Hematopoietic multipotent progenitor cell treated with erythropoietin and hydrocortisone succinate and interleukin-3 and kit ligand, for 17 days (in vitro differentiated cells): ENCODE results near the gene ZBED5.
A peak's percentile ranks its signal among the peaks of the same experiment; 100 is the strongest.
"Not testable (repeated sequence)": the region's sequence is repeated elsewhere in the genome, so short reads cannot be mapped to it uniquely, and the experiment has no call there.

ENCODE experiments used
- DNase-seq: peaks from one replicate; pipeline ENCODE4 v3.0.0-alpha.2; 2015; ENCODE audit warnings: low spot score

ZBED5 gene

DNA sequence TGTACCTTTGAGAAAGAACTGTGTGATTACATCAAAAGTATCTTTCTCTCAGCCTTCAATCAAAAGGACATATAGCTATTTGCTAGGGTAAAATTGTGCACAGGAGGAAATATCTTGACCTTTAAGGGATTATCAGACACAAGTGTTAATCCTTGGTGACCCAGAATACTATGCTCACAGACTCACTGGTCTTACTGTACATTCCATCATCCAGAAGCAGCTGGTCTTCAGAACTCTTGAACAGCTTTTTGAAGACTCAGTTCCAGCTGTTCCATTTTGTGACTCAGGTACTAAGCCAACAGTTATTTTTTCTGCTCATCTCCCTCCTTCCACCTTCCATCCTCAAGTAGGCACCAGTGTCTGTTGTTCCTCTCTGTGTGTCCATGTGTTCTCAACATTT lies 19.8 kb downstream of the ZBED5 start:
- DNase-seq, result no peak

DNA sequence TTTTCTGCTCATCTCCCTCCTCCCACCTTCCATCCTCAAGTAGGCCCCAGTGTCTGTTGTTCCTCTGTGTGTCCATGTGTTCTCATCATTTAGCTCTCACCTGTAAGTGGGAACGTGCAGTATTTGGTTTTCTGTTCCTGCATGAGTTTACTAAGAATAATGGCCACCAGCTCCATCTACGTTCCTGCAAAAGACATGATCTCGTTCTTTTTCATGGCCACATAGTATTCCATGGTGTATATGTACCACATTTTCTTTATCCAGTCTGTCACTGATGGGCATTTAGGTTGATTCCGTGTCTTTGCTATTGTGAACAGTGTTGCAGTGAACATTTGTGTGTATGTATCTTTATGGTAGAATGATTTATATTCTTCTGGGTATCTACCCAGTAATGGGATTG lies 21.0 kb downstream of the ZBED5 start:
- DNase-seq, result not testable (repeated sequence)

DNA sequence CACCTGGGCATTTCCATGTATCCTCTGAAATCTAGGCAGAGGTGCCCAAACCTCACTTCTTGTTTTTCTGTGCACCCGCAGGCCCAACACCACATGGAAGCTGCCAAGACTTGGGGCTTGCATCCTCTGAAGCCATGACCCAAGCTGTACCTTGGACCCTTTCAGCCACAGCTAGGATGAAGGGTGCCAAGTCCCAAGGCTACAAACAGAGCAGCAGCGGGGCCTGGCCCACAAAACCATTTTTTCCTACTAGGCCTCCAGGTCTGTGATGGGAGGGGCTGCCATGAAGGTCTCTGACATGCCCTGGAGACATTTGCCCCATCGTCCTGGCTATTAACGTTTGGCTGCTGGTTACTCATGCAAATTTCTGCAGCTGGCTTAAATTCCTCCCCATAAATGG lies 28.7 kb downstream of the ZBED5 start:
- no peak for DNase-seq

DNA sequence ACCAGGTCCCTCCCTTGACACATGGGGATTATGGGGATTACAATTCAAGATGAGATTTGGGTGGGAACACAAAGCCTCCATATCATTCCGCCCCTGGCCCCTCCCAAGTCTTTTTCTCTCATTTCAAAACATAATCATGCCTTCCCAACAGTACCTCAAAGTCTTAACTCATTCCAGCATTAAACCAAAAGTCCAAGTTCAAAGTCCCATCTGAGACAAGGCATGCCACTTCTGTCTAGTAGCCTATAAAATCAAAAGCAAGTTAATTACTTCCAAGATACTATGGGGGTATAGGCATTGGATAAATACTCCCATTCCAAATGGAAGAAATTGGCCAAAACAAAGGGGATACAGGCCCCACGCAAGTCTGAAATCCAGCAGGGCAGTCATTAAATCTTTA lies 29.5 kb downstream of the ZBED5 start:
- no peak for DNase-seq

DNA sequence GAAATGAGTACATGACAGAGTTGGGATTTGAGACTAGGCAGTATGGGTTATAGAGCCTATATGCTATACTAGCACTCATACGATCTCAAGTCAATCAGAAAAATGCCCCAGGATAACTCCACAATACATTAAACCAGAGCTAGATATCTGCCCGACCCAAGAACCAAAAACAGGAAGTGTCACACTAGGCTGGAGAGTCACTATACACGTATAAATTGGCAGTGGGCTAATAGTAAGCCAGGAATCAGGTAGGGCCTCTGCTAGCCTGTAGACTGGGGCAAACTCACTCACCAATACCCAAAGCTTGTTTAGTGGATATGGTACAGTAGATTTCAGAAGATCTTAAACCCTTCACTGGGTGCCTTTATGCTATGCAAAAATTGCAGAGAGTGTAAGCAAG lies 33.0 kb downstream of the ZBED5 start:
- DNase-seq, result no peak

DNA sequence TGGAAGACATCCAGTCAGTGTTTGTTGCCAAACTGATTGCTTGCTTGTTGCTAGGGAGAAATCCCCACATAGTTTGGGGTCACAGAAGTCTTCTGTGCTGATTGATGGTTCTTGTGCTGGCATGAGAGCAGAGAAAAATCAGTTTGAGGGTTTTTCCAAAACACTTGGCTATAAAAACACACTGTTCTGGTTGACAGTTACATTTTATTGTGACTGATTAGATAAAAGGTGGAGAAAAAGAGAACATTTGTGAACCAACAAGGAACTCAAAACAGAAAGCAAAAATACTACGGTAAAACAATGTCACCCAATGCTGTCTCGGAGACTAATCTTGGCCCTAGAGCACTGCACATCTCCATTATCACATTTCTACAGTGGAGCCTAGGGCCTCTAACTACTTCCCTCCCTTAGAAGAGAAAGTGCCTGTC lies 34.7 kb downstream of the ZBED5 start:
- no peak for DNase-seq

DNA sequence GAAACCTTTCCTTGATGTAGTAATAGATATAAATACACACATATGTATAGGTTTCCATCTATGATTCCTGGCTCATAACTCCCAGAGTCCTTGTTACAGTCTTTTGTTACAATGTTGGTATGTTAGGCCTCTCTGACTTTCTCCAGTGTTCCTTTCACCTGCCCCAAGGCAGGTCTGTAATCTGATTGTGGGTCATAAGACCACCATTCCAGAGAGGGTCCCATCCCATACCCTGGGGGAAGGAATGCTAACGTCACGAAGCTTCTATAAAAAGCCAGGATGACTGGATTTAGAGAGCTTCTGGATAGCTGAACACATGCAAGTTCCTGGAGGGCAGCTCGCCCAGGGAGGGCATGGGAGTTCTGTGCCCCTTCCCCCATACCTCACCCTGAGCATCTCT lies 35.4 kb downstream of the ZBED5 start:
- not testable (repeated sequence) for DNase-seq

DNA sequence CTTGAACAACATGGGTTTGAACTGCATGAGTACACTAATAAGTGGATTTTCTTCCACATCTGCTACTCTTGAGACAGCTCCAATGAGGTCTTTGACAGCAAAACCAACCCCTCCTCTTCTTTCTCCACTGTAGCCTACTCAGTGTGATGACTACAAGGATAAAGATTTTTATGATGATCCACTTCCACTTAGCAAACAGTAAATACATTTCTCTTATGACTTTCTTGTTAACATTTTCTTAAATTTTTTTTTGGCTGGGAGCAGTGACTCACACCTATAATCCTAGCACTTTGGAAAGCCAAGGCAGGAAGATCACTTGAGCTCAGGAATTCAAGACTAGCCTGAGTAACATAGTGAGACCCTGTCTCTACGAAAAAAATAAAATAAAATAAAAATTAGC lies 39.3 kb downstream of the ZBED5 start:
- DNase-seq, result no peak

DNA sequence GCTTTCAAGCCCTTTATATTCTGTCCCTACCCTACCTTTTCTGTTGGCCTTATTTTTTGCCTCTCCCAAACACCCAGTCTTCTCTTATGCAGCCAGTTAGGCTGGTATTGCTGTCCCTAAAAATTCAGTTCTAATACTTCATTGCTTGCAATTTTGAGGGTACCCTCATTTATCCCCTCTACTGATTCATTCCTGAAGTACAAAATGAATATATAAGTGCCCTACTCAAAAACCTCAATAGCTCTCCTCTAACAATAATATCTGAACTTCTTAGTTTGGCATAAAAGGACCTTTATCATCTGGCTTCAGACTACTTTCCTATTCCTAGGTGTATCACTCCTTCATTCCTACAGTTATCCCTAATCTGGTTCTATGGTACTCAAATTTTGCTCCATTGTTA lies 43.9 kb downstream of the ZBED5 start:
- no peak for DNase-seq

DNA sequence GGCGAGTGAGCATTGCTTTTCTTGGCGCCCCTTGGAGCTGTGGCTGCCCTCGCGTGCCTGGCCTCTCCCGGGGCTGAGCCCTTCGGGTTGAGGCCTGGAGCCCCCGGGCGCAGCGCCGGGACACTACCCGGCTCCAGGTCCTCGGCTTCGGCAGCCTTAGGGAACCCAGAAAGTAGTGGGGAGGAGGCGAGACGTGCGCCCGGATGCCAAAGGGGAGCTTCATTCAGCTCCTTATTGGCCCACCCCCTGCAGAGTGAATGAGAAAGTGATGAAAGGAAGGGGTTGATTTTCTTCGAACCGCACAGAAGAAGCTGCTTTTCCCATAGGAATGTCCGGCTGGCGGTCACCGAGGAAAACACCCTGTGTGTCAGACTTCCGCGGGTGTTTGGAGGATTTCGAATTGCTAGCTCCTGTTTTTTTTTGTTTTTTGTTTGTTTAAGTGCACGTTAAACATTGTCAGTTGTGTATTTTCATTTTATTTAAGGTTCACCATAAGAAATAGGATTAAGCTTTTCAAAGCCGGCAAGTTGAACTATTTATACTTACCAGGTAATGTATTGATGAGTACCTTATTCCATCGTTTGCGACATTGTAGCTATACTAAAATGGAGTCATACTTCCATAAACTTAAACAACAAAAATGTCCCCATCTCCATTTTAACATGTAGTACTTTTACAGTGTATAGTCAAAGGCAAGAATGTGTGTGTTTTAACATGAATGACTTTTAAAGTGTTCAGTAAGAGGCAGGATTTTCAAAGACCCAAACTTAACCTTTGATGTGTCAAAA lies 48.3 kb downstream of the ZBED5 start:
- DNase-seq, result peak; percentile 23

DNA sequence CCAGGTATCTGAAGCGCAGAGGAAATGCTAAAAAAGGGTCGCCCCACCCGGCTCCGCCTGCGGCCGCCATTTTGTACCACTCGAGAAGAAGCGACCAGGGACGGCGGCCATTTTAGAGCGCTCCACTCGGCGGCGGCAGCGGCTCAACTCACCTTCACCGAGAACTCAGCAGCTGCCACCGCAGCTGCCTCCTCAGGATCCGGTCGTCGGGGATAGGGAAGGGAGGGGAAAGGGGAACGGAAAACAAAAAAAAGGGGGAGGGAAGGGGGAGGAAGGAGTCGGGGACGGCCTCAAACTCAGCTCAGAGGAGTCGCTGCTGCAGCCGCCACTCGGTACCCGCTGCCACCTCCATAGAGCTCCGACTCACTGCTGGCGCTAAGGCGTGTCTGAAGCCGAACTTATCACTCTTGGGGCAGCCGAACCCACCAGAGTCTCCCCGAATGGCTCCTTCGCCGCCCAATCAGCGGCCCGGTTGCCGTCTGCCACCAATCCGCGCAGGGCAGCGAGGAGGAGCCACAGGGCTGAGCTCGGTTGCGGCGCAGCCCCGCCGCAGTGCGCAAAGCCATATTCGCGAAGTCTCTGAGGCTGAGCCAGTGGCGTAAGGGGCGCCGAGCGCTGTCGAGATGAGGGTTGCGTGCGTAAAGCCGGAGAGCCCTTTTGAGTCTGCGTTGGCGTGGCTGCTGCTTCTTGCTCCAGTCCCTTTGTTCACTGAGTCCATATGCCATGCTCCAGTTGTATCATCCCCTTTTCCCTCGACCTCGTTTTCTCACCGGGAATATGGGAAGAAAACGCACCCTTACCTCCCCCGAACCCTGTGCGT lies 49.1 kb downstream of the ZBED5 start, which contains the start of gene EIF4G2:
Gene EIF4G2 (minus strand): TSS at position 374 of the 820 bp plus-strand sequence.
- DNase-seq, result peak; percentile 98

DNA sequence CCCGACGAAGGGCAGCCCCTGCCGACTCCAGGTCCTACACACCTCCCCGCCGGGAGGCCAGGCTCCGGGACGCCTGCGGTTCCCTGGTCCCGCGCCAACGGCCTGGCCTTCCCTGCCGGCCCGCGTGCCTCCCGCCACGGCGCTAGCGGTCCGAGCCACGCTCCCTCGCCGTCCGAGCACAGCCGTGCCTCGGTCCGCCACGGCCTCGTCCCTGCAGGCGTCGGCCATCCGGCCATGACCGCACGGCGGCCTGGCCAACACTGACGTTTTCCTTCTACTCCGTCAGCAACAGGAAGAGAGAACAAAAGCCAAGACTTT lies 49.7 kb downstream of the ZBED5 start:
- DNase-seq, result no peak

DNA sequence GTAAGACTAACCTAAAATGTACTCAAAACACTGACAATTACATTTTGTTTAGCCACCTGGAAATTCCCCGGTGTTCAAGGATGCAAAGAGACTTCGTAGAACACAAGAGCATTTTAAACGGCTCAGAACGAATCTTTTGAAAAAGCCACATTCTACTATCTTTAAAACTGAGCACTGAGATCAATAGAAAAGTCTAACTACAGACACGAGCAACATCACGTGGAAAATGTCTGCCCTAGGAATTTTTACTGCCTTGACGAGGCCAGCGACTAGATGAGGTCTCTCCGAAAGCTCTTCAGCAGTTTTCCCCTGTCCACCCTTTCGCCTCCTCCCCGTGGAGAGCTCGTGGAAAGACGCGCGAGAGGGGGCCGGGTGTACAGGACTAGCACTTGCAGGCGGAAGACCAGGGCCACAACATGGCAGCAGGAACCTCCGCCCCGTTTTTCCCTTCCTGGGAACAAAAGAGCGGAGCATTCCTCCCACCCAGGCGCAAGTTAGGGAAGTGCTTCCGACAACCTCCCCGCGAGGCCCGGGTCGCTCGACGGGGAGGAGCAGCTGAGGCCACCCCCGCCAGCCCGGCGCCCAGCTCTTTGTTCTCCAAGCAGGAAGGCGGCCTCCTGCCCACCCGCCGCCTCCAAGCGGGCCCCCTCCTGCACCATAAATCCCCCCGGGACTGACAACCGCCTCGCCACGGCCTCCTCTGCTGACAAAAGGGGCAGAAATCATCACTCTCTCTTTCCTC lies 50.2 kb downstream of the ZBED5 start:
- peak; percentile 68 for DNase-seq

DNA sequence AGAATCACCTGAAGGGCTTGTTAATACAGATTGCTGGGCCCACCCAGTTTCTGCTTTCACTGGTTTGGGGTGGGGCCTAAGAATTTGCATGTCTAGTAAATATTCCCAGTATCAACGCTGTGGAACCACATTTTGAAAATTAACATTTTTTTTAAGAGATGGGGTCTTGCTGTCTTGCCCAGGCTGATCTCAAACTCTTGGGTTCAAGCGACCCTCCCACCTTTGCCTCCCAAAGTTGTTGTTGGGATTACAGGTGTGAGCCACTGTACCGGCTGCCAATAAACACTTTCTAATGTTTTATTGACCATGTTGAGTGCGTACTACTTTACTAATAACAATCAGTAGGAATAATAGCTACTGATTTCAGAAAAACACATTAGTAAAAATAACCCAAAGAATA lies 51.6 kb downstream of the ZBED5 start:
- no peak for DNase-seq

DNA sequence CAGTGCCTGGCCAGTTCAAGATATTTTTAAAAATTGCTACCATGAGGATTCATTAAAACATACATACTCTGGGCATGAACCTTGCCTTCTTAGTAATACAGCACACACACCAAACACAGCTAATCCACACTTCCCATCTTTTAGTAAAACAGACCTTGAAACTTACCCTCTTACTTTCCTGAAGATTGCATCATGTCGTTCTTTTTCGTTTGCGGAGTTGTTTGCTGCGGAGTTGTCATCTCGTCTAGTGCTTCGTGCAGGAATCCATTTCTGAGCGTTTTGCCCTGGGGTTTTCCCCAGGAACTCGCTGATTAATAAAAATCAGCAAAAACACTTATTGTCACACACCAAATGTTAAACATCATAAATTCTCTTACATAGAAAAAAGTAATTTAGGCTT lies 52.1 kb downstream of the ZBED5 start:
- DNase-seq, result no peak

DNA sequence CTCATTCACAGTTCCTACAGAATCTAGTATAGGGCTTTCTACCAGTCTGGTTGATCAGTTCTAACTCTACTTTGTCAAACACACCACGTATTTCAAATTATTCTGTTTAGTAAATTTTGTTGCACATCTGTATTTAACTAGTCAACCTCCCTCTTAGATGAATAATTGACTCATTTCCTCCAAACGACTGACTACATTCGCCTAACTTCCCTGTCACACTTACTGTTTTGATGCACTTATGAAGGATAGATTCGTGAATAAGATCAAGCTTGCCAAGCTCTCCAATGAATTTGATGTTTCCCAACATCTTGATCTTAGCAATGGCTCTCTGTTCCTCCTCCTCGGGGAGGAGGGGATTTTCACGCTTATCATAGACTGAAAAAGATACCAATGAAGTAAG lies 54.2 kb downstream of the ZBED5 start:
- DNase-seq, result no peak
